SU-DHL-6 (cell line): ENCODE results near the gene MGAT5.

ENCODE experiments used
- H2AFZ ChIP-seq: fragments of 200-600 bp; sonication (generic); 2 replicates; pipeline ENCODE4 v1.6.1; 2014; ENCODE audit warnings: low read depth, mild to moderate bottlenecking, moderate library complexity, mixed read lengths, antibody characterized with exemption, low read length; ENCODE audit not compliant: severe bottlenecking
- H3F3A ChIP-seq: fragments of 200-600 bp; shearing (Covaris generic); 2 replicates; pipeline ENCODE4 v1.6.0; 2016; ENCODE audit warnings: antibody characterized with exemption, mild to moderate bottlenecking; ENCODE audit not compliant: insufficient read depth
- H3K27ac ChIP-seq: fragments of 200-600 bp; sonication (generic); 2 replicates; pipeline ENCODE4 v1.5.1; 2016; ENCODE audit warnings: low read depth, mild to moderate bottlenecking, low read length, moderate library complexity, mixed read lengths
- H3K27me3 ChIP-seq: fragments of 200-600 bp; sonication (generic), shearing (Covaris generic); 2 replicates; pipeline ENCODE4 v1.6.0; 2014; ENCODE audit warnings: mild to moderate bottlenecking, low read length
- H3K36me3 ChIP-seq: fragments of 200-600 bp; sonication (generic); 2 replicates; pipeline ENCODE4 v1.6.1; 2014; ENCODE audit warnings: mild to moderate bottlenecking, low read length, mixed read lengths
- H3K4me2 ChIP-seq: fragments of 300-600, 200-600 bp; shearing (Covaris generic), sonication (generic); 2 replicates; pipeline ENCODE4 v1.6.0; 2014; ENCODE audit warnings: low read length, low read depth, mild to moderate bottlenecking; ENCODE audit not compliant: poor library complexity, severe bottlenecking
- H3K4me3 ChIP-seq: fragments of 200-600 bp; sonication (generic); 2 replicates; pipeline ENCODE4 v1.5.1; 2014; ENCODE audit warnings: antibody characterized with exemption, low read length, mild to moderate bottlenecking, mixed read lengths; ENCODE audit not compliant: insufficient read depth, poor library complexity, severe bottlenecking
- H3K79me2 ChIP-seq: fragments of 200-600 bp; sonication (generic); 2 replicates; pipeline ENCODE4 v1.6.1; 2014; ENCODE audit warnings: mild to moderate bottlenecking, low read length, moderate library complexity; ENCODE audit not compliant: insufficient read depth
- H3K9ac ChIP-seq: fragments of 200-600 bp; sonication (generic); 2 replicates; pipeline ENCODE4 v1.7.0; 2014; ENCODE audit warnings: mild to moderate bottlenecking, low read length
- H3K9me2 ChIP-seq: fragments of 200-600 bp; sonication (generic); replicated peaks from 2 replicates; pipeline ENCODE4 v1.6.1; 2014; ENCODE audit warnings: low read length; ENCODE audit not compliant: insufficient read depth
- H3K9me3 ChIP-seq: fragments of 200-600 bp; sonication (generic); 2 replicates; pipeline ENCODE4 v1.6.1; 2014; ENCODE audit warnings: low read length, mixed read lengths; ENCODE audit not compliant: insufficient read depth
- H4K20me1 ChIP-seq: fragments of 200-600 bp; sonication (generic); 2 replicates; pipeline ENCODE4 v1.6.1; 2014; ENCODE audit warnings: low read depth, mild to moderate bottlenecking, antibody characterized with exemption, low read length, moderate library complexity, mixed read lengths
- CTCF ChIP-seq: fragments of 200-600 bp; sonication (generic); IDR thresholded peaks from one replicate; pipeline ENCODE4 v1.5.1; 2017; ENCODE audit warnings: antibody characterized with exemption, mild to moderate bottlenecking, low read length, moderate library complexity; ENCODE audit not compliant: insufficient read depth, poor library complexity, severe bottlenecking
- EZH2phosphoT487 ChIP-seq: fragments of 200-600 bp; sonication (generic), shearing (Covaris generic); conservative IDR thresholded peaks from 2 replicates; pipeline ENCODE4 v1.6.1; 2018; ENCODE audit warnings: mild to moderate bottlenecking, antibody characterized with exemption, low read length, moderate library complexity, mixed read lengths

The MGAT5 gene

GRCh38 chr2:134459706-134460406, 206.0 kb downstream of the MGAT5 start:
- H3F3A ChIP-seq: no peaks in the 10 kb centered on the region
- H3K79me2 ChIP-seq: no peaks in the 10 kb centered on the region
- no peaks in the 10 kb centered on the region for H3K9me2 ChIP-seq
- no peaks in the 10 kb centered on the region for H3K36me3 ChIP-seq
- H2AFZ ChIP-seq: no peak overlapping the region
- no peak overlapping the region for H3K9ac ChIP-seq
- no peaks in the 10 kb centered on the region for H4K20me1 ChIP-seq
- H3K4me2 ChIP-seq: no peak overlapping the region
- no peaks in the 10 kb centered on the region for H3K9me3 ChIP-seq
- no peak overlapping the region for H3K27ac ChIP-seq
- TF ChIP-seq EZH2phosphoT487 (no peak), CTCF (no peak)
- no peak overlapping the region for H3K4me3 ChIP-seq
- no peaks in the 10 kb centered on the region for H3K27me3 ChIP-seq

- Histone ChIP-seq H3K36me3 (no peaks in the 10 kb centered on the region), H3K79me2 (no peaks in the 10 kb centered on the region), H3K9me3 (no peaks in the 10 kb centered on the region), H3K9ac (no peak overlapping the region), H3K27me3 (no peaks in the 10 kb centered on the region), H4K20me1 (no peaks in the 10 kb centered on the region), H3F3A (no peaks in the 10 kb centered on the region), H3K4me3 (no peak overlapping the region), H2AFZ (no peak overlapping the region), H3K27ac (no peak overlapping the region), H3K9me2 (no peaks in the 10 kb centered on the region), H3K4me2 (no peak overlapping the region)
- peak; percentile 54 for TF ChIP-seq CTCF
- no peak for TF ChIP-seq EZH2phosphoT487
Observed at GRCh38 chr2:134460583-134460998, 206.7 kb downstream of the MGAT5 start.

- H3K27me3 ChIP-seq: no peaks in the 10 kb centered on the region
- no peaks in the 10 kb centered on the region for H4K20me1 ChIP-seq
- H3K9me3 ChIP-seq: no peaks in the 10 kb centered on the region
- no peak overlapping the region for H3K4me3 ChIP-seq
- no peak overlapping the region for H2AFZ ChIP-seq
- H3K4me2 ChIP-seq: no peak overlapping the region
- no peak overlapping the region for H3K9ac ChIP-seq
- no peaks in the 10 kb centered on the region for H3F3A ChIP-seq
- no peaks in the 10 kb centered on the region for H3K36me3 ChIP-seq
- no peak overlapping the region for H3K27ac ChIP-seq
- H3K9me2 ChIP-seq: no peaks in the 10 kb centered on the region
- H3K79me2 ChIP-seq: no peaks in the 10 kb centered on the region
- TF ChIP-seq EZH2phosphoT487 (no peak), CTCF (no peak)
Observed at GRCh38 chr2:134461511-134461910, 207.6 kb downstream of the MGAT5 start.
